ENCODE data around the gene CFAP54.

The CFAP54 gene

DNA sequence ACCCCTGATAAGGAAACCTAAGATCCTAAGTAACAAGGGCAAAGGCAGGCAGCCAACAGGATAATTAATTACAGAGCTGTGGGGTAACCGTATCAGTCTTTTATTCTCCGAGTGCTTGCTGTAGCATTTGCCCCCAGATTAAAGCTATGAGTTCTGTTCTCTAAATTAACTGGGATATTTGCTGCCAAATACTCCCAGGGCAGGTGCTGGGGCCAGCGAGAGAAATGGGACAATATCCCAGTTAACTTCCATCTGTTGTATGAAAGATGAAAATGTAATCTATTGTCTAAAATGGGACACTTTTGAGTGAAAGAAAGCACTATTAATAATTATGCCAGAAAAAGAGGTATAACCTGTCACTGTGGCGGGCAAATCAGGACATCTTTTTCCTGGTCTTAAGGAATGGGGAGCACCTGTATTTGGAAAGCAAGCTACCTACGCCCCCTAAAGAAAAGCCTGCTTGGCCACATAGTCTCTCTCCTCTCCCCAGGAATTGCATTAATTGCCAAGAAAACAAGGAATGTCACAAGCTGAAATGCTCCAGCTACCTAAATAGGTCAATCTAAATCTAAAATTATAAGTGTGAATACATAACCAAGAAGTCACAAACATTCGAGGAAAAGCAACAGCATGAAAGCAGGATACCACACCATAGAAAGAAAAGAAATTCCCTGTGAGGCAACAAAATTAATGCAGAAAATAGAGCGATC is 26.7 kb upstream of the CFAP54 start:
- CTCF ChIA-PET: interaction anchor here (0.6 kb wide), 1 partner anchor 77 kb away, joined by 3 read pairs; no protein-coding TSS in a partner anchor
- TF ChIP-seq, protein P1, sequence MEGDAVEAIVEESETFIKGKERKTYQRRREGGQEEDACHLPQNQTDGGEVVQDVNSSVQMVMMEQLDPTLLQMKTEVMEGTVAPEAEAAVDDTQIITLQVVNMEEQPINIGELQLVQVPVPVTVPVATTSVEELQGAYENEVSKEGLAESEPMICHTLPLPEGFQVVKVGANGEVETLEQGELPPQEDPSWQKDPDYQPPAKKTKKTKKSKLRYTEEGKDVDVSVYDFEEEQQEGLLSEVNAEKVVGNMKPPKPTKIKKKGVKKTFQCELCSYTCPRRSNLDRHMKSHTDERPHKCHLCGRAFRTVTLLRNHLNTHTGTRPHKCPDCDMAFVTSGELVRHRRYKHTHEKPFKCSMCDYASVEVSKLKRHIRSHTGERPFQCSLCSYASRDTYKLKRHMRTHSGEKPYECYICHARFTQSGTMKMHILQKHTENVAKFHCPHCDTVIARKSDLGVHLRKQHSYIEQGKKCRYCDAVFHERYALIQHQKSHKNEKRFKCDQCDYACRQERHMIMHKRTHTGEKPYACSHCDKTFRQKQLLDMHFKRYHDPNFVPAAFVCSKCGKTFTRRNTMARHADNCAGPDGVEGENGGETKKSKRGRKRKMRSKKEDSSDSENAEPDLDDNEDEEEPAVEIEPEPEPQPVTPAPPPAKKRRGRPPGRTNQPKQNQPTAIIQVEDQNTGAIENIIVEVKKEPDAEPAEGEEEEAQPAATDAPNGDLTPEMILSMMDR (conservative IDR thresholded peaks at IDR 0.05; ENCODE audit: low read depth): no peak
- POLR2A ChIA-PET (ENCODE audit: low non-redundant PET): no interaction called here
- no peak overlapping the region for H3K27ac ChIP-seq
- no peak for DNase-seq (ENCODE audit: low spot score)

DNA sequence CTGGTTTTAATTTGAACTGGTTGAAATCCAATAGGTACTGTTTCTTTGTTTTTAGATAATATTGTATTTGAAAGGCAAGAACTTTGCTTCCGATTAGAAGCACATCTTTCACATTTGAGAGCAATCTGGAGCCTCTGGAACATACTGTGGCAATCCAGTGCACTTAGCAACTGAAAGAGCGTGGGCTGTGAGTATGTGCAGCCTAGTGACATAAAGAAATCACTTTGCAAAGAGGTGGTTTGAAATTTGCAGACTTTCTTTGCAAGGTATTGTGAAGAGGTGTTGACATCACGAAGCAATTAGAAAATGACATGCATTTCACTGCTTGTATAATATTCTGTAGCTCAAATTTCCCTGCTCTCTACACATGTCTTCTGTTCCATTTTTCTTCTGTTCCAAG is 23.5 kb upstream of the CFAP54 start:
- no peak for DNase-seq (ENCODE audit: low spot score)
- H3K27ac ChIP-seq: no peak overlapping the region
- ChIA-PET CTCF (interaction anchor here (0.6 kb wide), 1 partner anchor 209 kb away, joined by 3 read pairs; no protein-coding TSS in a partner anchor), POLR2A (ENCODE audit: low non-redundant PET) (no interaction called here)
- TF ChIP-seq, protein P1 (conservative IDR thresholded peaks at IDR 0.05; ENCODE audit: low read depth): no peak

DNA sequence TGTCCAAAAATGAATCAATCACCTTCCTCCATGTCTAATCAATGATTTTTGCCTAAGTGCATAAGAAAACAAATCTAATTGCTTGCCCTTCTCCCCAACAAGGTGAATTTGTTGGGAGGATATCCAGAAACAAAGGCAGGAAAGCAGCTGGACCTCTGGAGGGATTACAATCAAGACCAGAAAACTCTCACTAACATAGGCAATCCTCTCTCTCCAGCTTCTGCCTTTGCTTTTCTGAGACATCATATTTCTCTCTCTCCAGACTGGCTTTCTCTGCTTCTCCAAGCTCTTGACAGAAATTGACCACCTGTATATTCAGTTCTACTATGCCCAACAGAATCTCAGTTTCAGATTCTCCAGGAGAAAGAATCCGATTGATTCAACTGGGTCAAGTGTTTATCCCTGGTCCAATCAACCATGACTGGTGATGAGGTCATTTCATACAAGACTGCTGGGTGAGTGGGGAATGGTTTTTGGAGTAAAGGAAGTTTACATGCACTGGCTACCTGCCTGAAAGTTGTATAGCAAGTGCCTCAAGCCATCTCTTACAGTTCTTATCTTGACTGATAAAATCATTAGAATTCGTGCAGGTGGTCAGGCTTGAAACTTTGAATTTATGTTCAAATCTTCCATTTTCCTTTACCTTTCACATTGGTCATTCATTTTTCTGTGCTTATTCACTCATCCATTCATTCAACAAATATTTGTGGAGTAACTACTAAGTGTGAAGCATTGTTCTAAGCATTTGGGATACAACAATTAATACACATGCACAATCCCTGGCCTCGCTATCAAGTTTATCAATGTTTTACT is 22.2 kb upstream of the CFAP54 start:
- TF ChIP-seq, protein P1 (conservative IDR thresholded peaks at IDR 0.05; ENCODE audit: low read depth): no peak
- ChIA-PET POLR2A (ENCODE audit: low non-redundant PET) (no interaction called here), CTCF (no interaction called here)
- DNase-seq (ENCODE audit: low spot score): no peak
- no peak overlapping the region for H3K27ac ChIP-seq

DNA sequence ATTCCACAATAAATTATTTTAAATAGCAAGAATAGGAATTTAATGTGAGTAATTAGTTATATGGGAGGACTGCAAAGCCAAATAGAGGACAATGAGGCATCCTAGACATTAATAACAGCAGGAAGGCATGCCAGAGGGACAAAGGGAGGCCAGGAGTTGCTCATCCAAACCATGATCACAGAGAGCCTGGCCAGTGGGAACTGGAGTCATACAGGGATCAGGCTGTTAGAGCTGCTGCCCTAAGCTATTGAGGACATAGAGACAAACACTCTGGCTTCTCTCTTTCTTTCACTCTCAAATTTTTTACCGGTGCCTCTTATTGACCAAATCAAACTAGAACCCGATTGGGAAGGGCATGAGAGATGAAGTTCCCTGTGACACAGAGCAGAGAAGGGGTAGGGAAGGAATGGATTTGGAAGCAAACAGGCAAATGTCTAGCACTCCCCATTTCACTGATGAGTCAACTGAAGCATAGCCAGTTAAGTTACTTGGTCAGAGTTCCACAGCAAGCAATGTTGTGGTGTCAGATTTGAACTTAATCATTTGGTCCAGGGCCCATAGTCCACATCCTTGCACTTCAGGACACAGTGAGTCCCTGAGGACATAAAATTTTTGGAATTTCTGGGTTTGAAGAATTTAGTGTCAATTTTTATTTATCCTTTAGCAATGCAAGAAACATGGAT is 17.9 kb upstream of the CFAP54 start:
- no peak for DNase-seq (ENCODE audit: low spot score)
- CTCF ChIA-PET: no interaction called here
- H3K27ac ChIP-seq: no peak overlapping the region

DNA sequence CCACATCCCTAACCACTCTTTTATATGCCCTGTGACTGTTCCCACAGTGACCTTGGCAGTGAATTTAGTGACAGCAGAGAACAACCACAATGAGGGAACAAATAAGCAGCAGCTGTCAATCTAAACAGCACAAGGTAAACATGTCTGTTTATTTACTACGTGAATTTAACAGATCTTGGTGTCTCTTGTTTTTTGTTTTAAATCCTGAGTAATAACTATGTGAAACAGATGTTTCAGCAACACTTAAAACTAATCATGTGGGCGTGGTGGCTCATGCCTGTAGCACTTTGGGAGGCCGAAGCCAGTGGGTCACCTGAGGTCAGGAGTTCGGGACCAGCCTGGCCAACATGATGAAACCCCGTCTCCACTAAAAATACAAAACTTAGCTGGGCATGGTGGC is 17.0 kb upstream of the CFAP54 start:
- H3K27ac ChIP-seq: no peak overlapping the region
- TF ChIP-seq, protein P1 (conservative IDR thresholded peaks at IDR 0.05; ENCODE audit: low read depth): no peak
- ChIA-PET POLR2A (ENCODE audit: low non-redundant PET) (no interaction called here), CTCF (no interaction called here)
- no peak for DNase-seq (ENCODE audit: low spot score)

More for the DNA sequence above, 17.9 kb upstream of the CFAP54 start:
- TF ChIP-seq, protein P1 (conservative IDR thresholded peaks at IDR 0.05; ENCODE audit: low read depth): no peak
- POLR2A ChIA-PET (ENCODE audit: low non-redundant PET): no interaction called here

DNA sequence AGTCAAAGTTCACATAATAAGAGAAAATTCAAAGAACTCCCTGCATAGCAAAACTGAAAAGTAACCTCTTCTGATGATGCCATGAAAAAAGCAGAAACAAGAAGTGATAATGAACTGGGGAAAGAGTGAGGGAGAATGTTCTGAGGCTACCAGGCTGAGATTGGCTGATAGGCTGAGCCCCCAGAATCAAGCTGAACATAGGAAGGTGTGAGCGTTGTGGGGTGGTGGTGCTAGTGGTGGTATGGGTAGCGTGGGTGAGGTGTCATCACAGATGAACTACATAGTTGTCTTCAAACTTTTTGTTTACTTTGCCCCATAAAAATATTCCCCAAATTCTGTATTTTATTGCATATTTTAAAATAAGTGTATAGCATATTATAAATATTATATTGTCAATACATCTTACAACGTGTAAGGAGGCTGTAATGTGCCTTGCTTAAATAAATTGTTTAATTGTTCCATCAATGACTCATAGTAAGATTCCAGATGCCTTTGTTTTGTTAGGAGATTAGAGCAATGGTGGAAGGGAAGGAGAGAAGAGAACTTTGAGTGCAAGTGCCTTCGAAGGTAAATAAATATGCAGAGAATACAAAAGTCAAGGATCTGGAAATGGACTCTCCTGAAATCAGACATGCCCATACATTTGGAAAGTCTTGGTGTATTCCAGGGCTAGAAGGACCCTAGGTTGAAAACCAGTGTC is 15.8 kb upstream of the CFAP54 start:
- no peak for DNase-seq (ENCODE audit: low spot score)
- CTCF ChIA-PET: no interaction called here

More for the DNA sequence above, 15.8 kb upstream of the CFAP54 start:
- H3K27ac ChIP-seq: no peak overlapping the region
- TF ChIP-seq, protein P1 (conservative IDR thresholded peaks at IDR 0.05; ENCODE audit: low read depth): no peak
- POLR2A ChIA-PET (ENCODE audit: low non-redundant PET): no interaction called here
